GM21825 (cell line): ENCODE measurements around the gene PTCSC3.
A peak's percentile ranks its signal among the peaks of the same experiment; 100 is the strongest.
"Not testable (repeated sequence)": the region's sequence is repeated elsewhere in the genome, so short reads cannot be mapped to it uniquely, and the experiment has no call there.

Experiments
- ATAC-seq: cut with Tn5 transposase; IDR thresholded peaks from one replicate; pipeline ENCODE4 v1.9.1; 2021; ENCODE audit warnings: mild to moderate bottlenecking, moderate library complexity; ENCODE audit not compliant: unreplicated experiment

Gene PTCSC3

GRCh38 chr14:36174767-36175424, 1.6 kb downstream of the PTCSC3 start:
- no peak for ATAC-seq

GRCh38 chr14:36173161-36173560, 3.4 kb downstream of the PTCSC3 start:
- ATAC-seq, result no peak

- ATAC-seq, result no peak
Measured at GRCh38 chr14:36171607-36172006, 4.9 kb downstream of the PTCSC3 start.

- no peak for ATAC-seq
Measured at GRCh38 chr14:36167431-36167830, 9.1 kb downstream of the PTCSC3 start.

- no peak for ATAC-seq
Measured at GRCh38 chr14:36163451-36163850, 13.1 kb downstream of the PTCSC3 start.

GRCh38 chr14:36162267-36162666, 14.3 kb downstream of the PTCSC3 start:
- ATAC-seq, result no peak

GRCh38 chr14:36161776-36162175, 14.7 kb downstream of the PTCSC3 start:
- no peak for ATAC-seq

- ATAC-seq, result no peak
Measured at GRCh38 chr14:36151335-36151734, 25.2 kb downstream of the PTCSC3 start.

GRCh38 chr14:36134038-36134437, 42.5 kb downstream of the PTCSC3 start:
- ATAC-seq, result no peak

- no peak for ATAC-seq
Measured at GRCh38 chr14:36132826-36133225, 43.7 kb downstream of the PTCSC3 start.

- no peak for ATAC-seq
Measured at GRCh38 chr14:36130186-36130585, 46.3 kb downstream of the PTCSC3 start.

GRCh38 chr14:36129181-36129580, 47.3 kb downstream of the PTCSC3 start:
- ATAC-seq, result no peak

- no peak for ATAC-seq
Measured at GRCh38 chr14:36113341-36113740, 63.2 kb downstream of the PTCSC3 start.

- no peak for ATAC-seq
Measured at GRCh38 chr14:36111822-36112583, 64.5 kb downstream of the PTCSC3 start.

- ATAC-seq, result no peak
Measured at GRCh38 chr14:36105401-36105800, 71.1 kb downstream of the PTCSC3 start.

- not testable (repeated sequence) for ATAC-seq
Measured at GRCh38 chr14:36104258-36104657, 72.3 kb downstream of the PTCSC3 start.

GRCh38 chr14:36099619-36100018, 76.9 kb downstream of the PTCSC3 start:
- ATAC-seq, result no peak

- no peak for ATAC-seq
Measured at GRCh38 chr14:36097356-36097755, 79.2 kb downstream of the PTCSC3 start.

GRCh38 chr14:36096090-36096489, 80.4 kb downstream of the PTCSC3 start:
- ATAC-seq, result no peak

- no peak for ATAC-seq
Measured at GRCh38 chr14:36094963-36095362, 81.6 kb downstream of the PTCSC3 start.

- ATAC-seq, result peak; percentile 96
Measured at GRCh38 chr14:36091096-36091495, 85.4 kb downstream of the PTCSC3 start.

- no peak for ATAC-seq
Measured at GRCh38 chr14:36087411-36087810, 89.1 kb downstream of the PTCSC3 start.
